Heart left ventricle (tissue), 16 donors: ENCODE results near the gene TEX38. TPM values are rescaled to one million over a fixed set of nuclear protein-coding genes. Genes with fewer than 3 reads are reported as not detected.
"Not testable (repeated sequence)": the region's sequence is repeated elsewhere in the genome, so short reads cannot be mapped to it uniquely, and the experiment has no call there.

Experiments
- ATAC-seq, 4 donors: fragments of 200-7000 bp; cut with Tn5 transposase; one replicate each; pipeline ENCODE4 v1.9.1; 2020 to 2022; ENCODE audit warnings: moderate library complexity in 4 of 4, mild to moderate bottlenecking in 3 of 4, moderate number of reproducible peaks in 1 of 4
- DNase-seq, 5 donors: peaks; one replicate each; pipeline ENCODE4 v3.0.0-alpha.2; 2020
- H3K27ac ChIP-seq, 12 donors: fragments of 200-600 bp; sonication (generic) in 4 of 12; one replicate each; pipeline versions ENCODE4 v1.5.0 to v1.8.0; 2016 to 2022; ENCODE audit warnings: mild to moderate bottlenecking in 2 of 12
- H3K27me3 ChIP-seq, 9 donors: fragments of 200-600 bp; sonication (generic) in 2 of 9; one replicate each; pipeline versions ENCODE4 v1.5.1 to v1.8.0; 2016 to 2022; ENCODE audit warnings: mild to moderate bottlenecking in 3 of 9
- H3K36me3 ChIP-seq, 9 donors: fragments of 200-600 bp; sonication (generic) in 2 of 9; one replicate each; pipeline versions ENCODE4 v1.5.0 to v1.8.0; 2018 to 2022; ENCODE audit warnings: mild to moderate bottlenecking in 2 of 9
- H3K4me1 ChIP-seq, 12 donors: fragments of 200-600 bp; sonication (generic) in 4 of 12; one replicate each; pipeline versions ENCODE4 v1.5.0 to v1.8.0; 2016 to 2022; ENCODE audit warnings: mild to moderate bottlenecking in 3 of 12
- H3K4me3 ChIP-seq, 12 donors: fragments of 200-600 bp; sonication (generic) in 4 of 12; one replicate each; pipeline versions ENCODE4 v1.5.0 to v1.8.0; 2017 to 2022; ENCODE audit warnings: mild to moderate bottlenecking in 9 of 12, moderate library complexity in 4 of 12
- H3K9me3 ChIP-seq, 12 donors: fragments of 200-600 bp; sonication (generic) in 4 of 12; one replicate each; pipeline versions ENCODE4 v1.5.0 to v1.8.0; 2016 to 2022; ENCODE audit warnings: mild to moderate bottlenecking in 1 of 12
- CTCF ChIP-seq, 12 donors: fragments of 200-600 bp; sonication (generic) in 4 of 12; IDR thresholded peaks; one replicate each; pipeline versions ENCODE4 v1.5.0 to v1.8.0; 2018 to 2022; ENCODE audit warnings: antibody characterized with exemption in 12 of 12, mild to moderate bottlenecking in 5 of 12
- POLR2A ChIP-seq, 2 donors: fragments of 450-650 bp; IDR thresholded peaks; one replicate each; pipeline ENCODE4 v1.6.1; 2017; ENCODE audit warnings: antibody characterized with exemption in 2 of 2, mild to moderate bottlenecking in 2 of 2, moderate library complexity in 2 of 2
- WGBS, 4 donors: extraction: QIAGEN DNeasy Blood & Tissue Kit in 2 of 4; methylation state at CpG; one replicate each; pipeline versions ENCODE4 v1.1.5 to v1.1.7; 2013 to 2018; 5-methylcytosine and 5-hydroxymethylcytosine counted together
- intact Hi-C, 10 donors: fragments of 100-400 bp; cut with DNase I; formaldehyde crosslinking; loops; one replicate each; pipeline versions ENCODE4 v1.11.1 to v1.14.2; 2022
- polyA plus RNA-seq, 2 donors: library from polyadenylated mRNA; stranded (reverse); fragments of 200-250 nt; gene quantifications; one replicate each; pipeline ENCODE4 v1.2.3, GENCODE V29; 2013
- total RNA-seq, 9 donors: library from RNA; depleted of rRNA in 2 of 9; stranded (reverse); fragments of >200 nt in 2 of 9; fragmentation: NEBNext Ultra II Directional in 3 of 9; extraction: Animal tissue kit (Norgen Biotek cat#: 25700) in 3 of 9; gene quantifications; one replicate each; pipeline versions ENCODE4 v1.1.0 to v1.2.4, GENCODE V29; 2016 to 2023
- donor health status: ischemic (EF 13 %, LVEDD 7.1; RV severe dilation, severe dysfunction).
- donor health status: healthy with polysubstance abuse.
- donor health status: DM: no; HTN: yes; CAD: no.
- donor health status: DM: no; HTN: no; CAD: no.
- donor health status: ischemic (EF 25% LVEDD 6.9; RV normal size, moderate dysfunction).
- donor health status: ischemic (EF 25% LVEDD 5.7; RV mildly dilated, moderate dysfunction).
- donor health status: healthy.
- donor health status: DM: yes; HTN: yes; CAD: no.
- donor health status: ischemic (EF 35%, LVEDD 5.7; RV mildly dilated, moderate dysfunction).
- donor health status: nonischemic (EF 11% LVEDD 7.7; RV severe dilation, severe dysfunction).
- donor health status: DM: yes; HTN: yes; CAD: no.
- donor health status: PGD.
- donor health status: ischemic (EF 29% LVEDD 5.4; RV normal size, mild dysfunction).
- donor health status: nonischemic (EF 23%, LVEDD 6.1; RV moderate dilation, normal function).

Gene TEX38
- total and polyA plus RNA-seq, 11 donors: 0.81 TPM; not detected in 10

GRCh38 chr1:46653405-46653958 is 18.2 kb upstream of the TEX38 start:
- Histone ChIP-seq H3K9me3 (peaks cover 0 to 22% (median 10%) of the 10 kb centered on the region in 12 donors), H3K36me3 (peaks cover 0 to 94% (median 80%) of the 10 kb centered on the region in 9 donors), H3K4me3 (no peak overlapping the region), H3K4me1 (peaks cover 0 to 14% (median 3%) of the 10 kb centered on the region in 12 donors), H3K27ac (peak overlapping the region in 6 of 12 donors; percentile 16 to 77 (median 26)), H3K27me3 (no peaks in the 10 kb centered on the region)
- WGBS, 4 donors: 70 to 77% (median 75%) methylated on average over 2 of the region's 2 CpGs
- no peak for ATAC-seq
- no peak for DNase-seq
- intact Hi-C loops: no loop called here
- TF ChIP-seq CTCF (IDR thresholded peaks at IDR 0.05) (no peak), POLR2A (IDR thresholded peaks at IDR 0.05) (no peak)

- H3K4me1 ChIP-seq: peaks cover 0 to 14% (median 3%) of the 10 kb centered on the region in 12 donors
- H3K9me3 ChIP-seq: peaks cover 0 to 22% (median 10%) of the 10 kb centered on the region in 12 donors
- H3K27me3 ChIP-seq: no peaks in the 10 kb centered on the region
- 93 to 97% (median 93%) methylated on average over 1 of the region's 1 CpG for WGBS, 4 donors
- no peak for DNase-seq
- H3K27ac ChIP-seq: peak overlapping the region in 7 of 12 donors; percentile 16 to 77 (median 27)
- H3K4me3 ChIP-seq: no peak overlapping the region
- TF ChIP-seq POLR2A (IDR thresholded peaks at IDR 0.05) (no peak), CTCF (IDR thresholded peaks at IDR 0.05) (no peak)
- ATAC-seq: no peak
- H3K36me3 ChIP-seq: peaks cover 0 to 94% (median 84%) of the 10 kb centered on the region in 9 donors
- intact Hi-C loops: no loop called here
These were observed 17.6 kb upstream of the TEX38 start for GRCh38 chr1:46654012-46654411.

- Histone ChIP-seq H3K36me3 (peaks cover 0 to 94% (median 78%) of the 10 kb centered on the region in 9 donors), H3K4me1 (peaks cover 0 to 14% (median 3%) of the 10 kb centered on the region in 12 donors), H3K9me3 (peaks cover 0 to 16% (median 8%) of the 10 kb centered on the region in 12 donors), H3K27ac (peak overlapping the region in 1 of 12 donors; percentile 77)
- DNase-seq, ATAC-seq, H3K27me3 ChIP-seq, H3K4me3 ChIP-seq, intact Hi-C loops: not testable (repeated sequence)
- 98 to 100% (median 99%) methylated on average over 2 of the region's 2 CpGs for WGBS, 4 donors
These were observed 17.0 kb upstream of the TEX38 start for GRCh38 chr1:46654698-46655097.

- H3K27me3 ChIP-seq: no peaks in the 10 kb centered on the region
- peaks cover 0 to 5% (median 0%) of the 10 kb centered on the region in 12 donors for H3K9me3 ChIP-seq
- DNase-seq: no peak
- TF ChIP-seq POLR2A (IDR thresholded peaks at IDR 0.05): no peak
- peak overlapping the region in 1 of 12 donors; percentile 44 for H3K27ac ChIP-seq
- ATAC-seq: peak in 2 of 4 donors; percentile 17 to 20
- peaks cover 0 to 14% (median 3%) of the 10 kb centered on the region in 12 donors for H3K4me1 ChIP-seq
- H3K4me3 ChIP-seq: no peak overlapping the region
- intact Hi-C loops: no loop called here
- peaks cover 0 to 94% (median 72%) of the 10 kb centered on the region in 9 donors for H3K36me3 ChIP-seq
These were observed 15.8 kb upstream of the TEX38 start for GRCh38 chr1:46655848-46656247.

GRCh38 chr1:46656643-46657042 is 15.0 kb upstream of the TEX38 start:
- intact Hi-C loops: no loop called here
- Histone ChIP-seq H3K4me3 (no peak overlapping the region), H3K27ac (peak overlapping the region in 5 of 12 donors; percentile 21 to 44 (median 33)), H3K27me3 (no peaks in the 10 kb centered on the region), H3K36me3 (peaks cover 0 to 99% (median 80%) of the 10 kb centered on the region in 9 donors), H3K4me1 (peaks cover 0 to 14% (median 3%) of the 10 kb centered on the region in 12 donors), H3K9me3 (peaks cover 0 to 5% (median 0%) of the 10 kb centered on the region in 12 donors)
- ATAC-seq: peak; percentile 48 to 66 (median 56)
- no peak for DNase-seq
- TF ChIP-seq POLR2A (IDR thresholded peaks at IDR 0.05): no peak
- TF ChIP-seq CTCF (IDR thresholded peaks at IDR 0.05): no peak
- WGBS, 4 donors: 24 to 55% (median 43%) methylated on average over 2 of the region's 2 CpGs
